Activated CD8-positive, alpha-beta memory T cell treated with anti-CD3 and anti-CD28 coated beads, Interleukin-2, amount 50 U/mL, for 24 hours (primary cell): ENCODE measurements around the gene ZNF181.
"Not testable (repeated sequence)": the region's sequence is repeated elsewhere in the genome, so short reads cannot be mapped to it uniquely, and the experiment has no call there.

Source experiments
- DNase-seq: peaks from one replicate; pipeline ENCODE4 v3.0.0-alpha.2; 2020; ENCODE audit errors: extremely low read depth

Gene ZNF181

GRCh38 chr19:34733746-34734536 is at the start of gene ZNF181:
ZNF181 (plus strand) TSS chr19:34734243; CDS start chr19:34735038, 795 bp downstream.
- DNase-seq = peak; percentile 61

- DNase-seq = not testable (repeated sequence)
Observed at GRCh38 chr19:34685266-34685665, 48.8 kb upstream of the ZNF181 start.

- no peak for DNase-seq
Observed at GRCh38 chr19:34686455-34686854, 47.6 kb upstream of the ZNF181 start.

GRCh38 chr19:34687348-34687747 is 46.7 kb upstream of the ZNF181 start:
- DNase-seq = no peak

GRCh38 chr19:34688592-34688991 is 45.5 kb upstream of the ZNF181 start:
- DNase-seq = no peak

- no peak for DNase-seq
Observed at GRCh38 chr19:34690372-34690771, 43.7 kb upstream of the ZNF181 start.

GRCh38 chr19:34692549-34692948 is 41.5 kb upstream of the ZNF181 start:
- no peak for DNase-seq

- DNase-seq = no peak
Observed at GRCh38 chr19:34707661-34708060, 26.4 kb upstream of the ZNF181 start.

GRCh38 chr19:34711890-34712289 is 22.2 kb upstream of the ZNF181 start:
- no peak for DNase-seq

- peak; percentile 39 for DNase-seq
Observed at GRCh38 chr19:34712395-34713261, 21.4 kb upstream of the ZNF181 start.

GRCh38 chr19:34713262-34713637 is 20.8 kb upstream of the ZNF181 start:
- no peak for DNase-seq

GRCh38 chr19:34715357-34715756 is 18.7 kb upstream of the ZNF181 start:
- DNase-seq = no peak

- no peak for DNase-seq
Observed at GRCh38 chr19:34722353-34722752, 11.7 kb upstream of the ZNF181 start.

GRCh38 chr19:34725400-34725799 is 8.6 kb upstream of the ZNF181 start:
- no peak for DNase-seq

- DNase-seq = no peak
Observed at GRCh38 chr19:34731019-34731829, 2.8 kb upstream of the ZNF181 start.

GRCh38 chr19:34731964-34732363 is 2.1 kb upstream of the ZNF181 start:
- DNase-seq = no peak

- DNase-seq = no peak
Observed at GRCh38 chr19:34732612-34733211, 1.3 kb upstream of the ZNF181 start.

- DNase-seq = no peak
Observed at GRCh38 chr19:34733266-34733745, 737 bp upstream of the ZNF181 start.

- DNase-seq = no peak
Observed at GRCh38 chr19:34734537-34735103, 577 bp downstream of the ZNF181 start.

- DNase-seq = no peak
Observed at GRCh38 chr19:34744896-34745690, 11.1 kb downstream of the ZNF181 start.
